SJCRH30 (cell line): ENCODE results near the gene NUDT12. TPM values are rescaled to one million over a fixed set of nuclear protein-coding genes. Genes with fewer than 3 reads are reported as not detected.

Experiments
- DNase-seq, 2 experiments: peaks; one replicate each; pipeline ENCODE4 v3.0.0-alpha.2; 2015 to 2020
- H3K27ac ChIP-seq: fragments of 250-450 bp; sonication (Bioruptor Pico); 2 replicates; pipeline ENCODE4 v1.5.1; 2020; ENCODE audit warnings: mild to moderate bottlenecking, moderate library complexity
- H3K27me3 ChIP-seq: fragments of 250-450 bp; sonication (Bioruptor Pico); 2 replicates; pipeline ENCODE4 v1.5.1; 2020; ENCODE audit warnings: mild to moderate bottlenecking, moderate library complexity
- H3K36me3 ChIP-seq: fragments of 250-450 bp; sonication (Bioruptor Pico); 2 replicates; pipeline ENCODE4 v1.5.1; 2020; ENCODE audit warnings: mild to moderate bottlenecking, moderate library complexity
- H3K4me1 ChIP-seq: fragments of 250-450 bp; sonication (Bioruptor Pico); 2 replicates; pipeline ENCODE4 v1.5.1; 2020; ENCODE audit warnings: mild to moderate bottlenecking, moderate library complexity
- H3K4me3 ChIP-seq: fragments of 250-450 bp; sonication (Bioruptor Pico); 2 replicates; pipeline ENCODE4 v1.5.1; 2020; ENCODE audit warnings: mild to moderate bottlenecking, moderate library complexity
- H3K9me3 ChIP-seq: fragments of 250-450 bp; sonication (Bioruptor Pico); replicated peaks from 2 replicates; pipeline ENCODE4 v1.5.1; 2020; ENCODE audit warnings: mild to moderate bottlenecking, moderate library complexity
- total RNA-seq: library from RNA; depleted of rRNA; stranded (reverse); fragments of >200 nt; shearing (Covaris generic); gene quantifications from 2 replicates; pipeline ENCODE4 v1.2.3, GENCODE V29; 2014

Gene NUDT12
- total RNA-seq, 1 experiment from 2014 or later: 12.0 TPM

DNA sequence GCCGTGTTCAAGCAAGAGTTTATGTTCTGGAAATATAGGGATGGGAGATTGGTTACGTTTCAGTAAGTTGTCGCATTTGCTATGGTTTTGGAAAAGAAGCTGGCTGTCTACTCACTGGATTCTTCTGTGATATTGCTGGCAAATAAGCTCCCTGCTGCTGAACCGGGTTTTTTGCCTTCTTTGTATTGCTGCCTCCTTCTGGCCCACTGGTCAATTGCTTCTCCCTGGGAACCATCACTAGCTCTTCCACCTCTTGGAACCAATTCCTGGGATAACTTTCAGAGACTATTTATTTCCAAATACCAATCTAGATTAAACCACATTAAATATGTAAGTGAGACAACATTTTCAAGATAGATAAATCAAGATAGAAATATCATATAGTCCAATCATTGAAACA, 43.0 kb downstream of the NUDT12 start:
- Histone ChIP-seq H3K27me3 (no peaks in the 10 kb centered on the region), H3K9me3 (no peaks in the 10 kb centered on the region), H3K36me3 (no peaks in the 10 kb centered on the region), H3K4me1 (no peaks in the 10 kb centered on the region), H3K4me3 (no peak overlapping the region), H3K27ac (no peak overlapping the region)
- peak in 1 of 2 experiments; percentile 31 for DNase-seq

DNA sequence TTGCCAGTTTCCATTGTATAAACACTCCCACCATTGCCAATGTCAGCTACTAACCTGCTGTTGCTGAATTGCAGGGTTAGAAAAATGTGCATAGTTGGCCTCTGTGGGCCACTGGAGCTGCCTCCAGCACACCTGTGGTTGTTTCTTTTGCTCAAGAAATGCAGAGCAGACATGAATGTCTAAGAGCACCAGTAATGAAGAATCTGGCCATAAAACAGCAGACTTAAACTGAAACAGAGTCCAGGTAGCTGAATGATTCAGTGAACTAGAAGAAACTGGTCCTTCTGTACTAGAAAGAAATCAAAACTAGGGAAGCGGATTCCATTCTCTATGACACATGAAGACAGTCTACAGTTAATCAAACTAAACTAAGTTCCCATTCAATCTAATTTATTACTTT, 48.2 kb downstream of the NUDT12 start:
- Histone ChIP-seq H3K36me3 (no peaks in the 10 kb centered on the region), H3K27me3 (no peaks in the 10 kb centered on the region), H3K4me3 (no peak overlapping the region), H3K27ac (no peak overlapping the region), H3K4me1 (no peaks in the 10 kb centered on the region), H3K9me3 (no peaks in the 10 kb centered on the region)
- no peak for DNase-seq

DNA sequence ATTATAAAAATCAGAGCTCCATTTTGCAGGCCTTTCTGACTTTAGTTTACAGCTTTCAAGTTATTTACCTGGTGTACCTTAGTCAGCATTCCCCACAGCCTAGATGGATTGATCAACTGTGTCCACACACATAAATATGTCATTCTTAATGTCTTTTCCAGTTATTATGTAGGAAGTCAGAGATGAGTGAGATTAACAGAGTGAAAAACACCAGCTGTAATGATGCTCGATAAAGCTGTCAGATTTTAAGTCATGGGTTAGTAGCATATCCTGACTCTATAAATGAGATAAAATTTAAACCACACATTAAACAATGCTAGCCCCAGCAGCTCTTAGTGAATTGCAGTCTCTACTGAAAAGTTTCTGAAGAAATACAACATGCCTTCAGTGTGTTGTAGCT, 48.9 kb downstream of the NUDT12 start:
- Histone ChIP-seq H3K27ac (no peak overlapping the region), H3K27me3 (no peaks in the 10 kb centered on the region), H3K4me3 (no peak overlapping the region), H3K9me3 (no peaks in the 10 kb centered on the region), H3K36me3 (no peaks in the 10 kb centered on the region), H3K4me1 (no peaks in the 10 kb centered on the region)
- no peak for DNase-seq

DNA sequence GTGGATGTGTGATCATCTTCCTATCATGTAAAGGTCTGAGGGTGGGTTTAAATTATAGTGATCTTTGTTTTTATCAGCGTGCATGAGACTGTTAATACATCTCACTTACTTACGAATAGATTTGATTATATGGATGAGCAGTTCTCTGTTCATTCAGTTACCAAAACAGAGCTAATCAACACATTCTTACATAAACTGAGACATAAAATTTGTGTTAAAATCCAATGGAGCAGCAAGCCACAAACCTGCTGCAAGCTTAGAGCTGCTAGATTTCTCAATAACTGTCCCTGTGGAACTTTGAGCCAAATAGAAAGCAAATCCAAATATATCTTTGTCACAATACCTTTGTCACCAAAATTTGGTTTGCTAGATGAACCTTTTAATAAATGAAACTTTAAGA, 50.1 kb downstream of the NUDT12 start:
- no peak overlapping the region for H3K27ac ChIP-seq
- no peaks in the 10 kb centered on the region for H3K9me3 ChIP-seq
- H3K4me3 ChIP-seq: no peak overlapping the region
- no peak for DNase-seq
- no peaks in the 10 kb centered on the region for H3K27me3 ChIP-seq
- no peaks in the 10 kb centered on the region for H3K36me3 ChIP-seq
- H3K4me1 ChIP-seq: no peaks in the 10 kb centered on the region

- DNase-seq: no peak
- no peak overlapping the region for H3K4me3 ChIP-seq
- no peaks in the 10 kb centered on the region for H3K27me3 ChIP-seq
- H3K4me1 ChIP-seq: no peaks in the 10 kb centered on the region
- no peaks in the 10 kb centered on the region; the same call in 1 of the 2 replicates for H3K9me3 ChIP-seq
- H3K36me3 ChIP-seq: no peaks in the 10 kb centered on the region
- no peak overlapping the region for H3K27ac ChIP-seq
Measured at GRCh38 chr5:103511554-103511885, 51.1 kb downstream of the NUDT12 start.

DNA sequence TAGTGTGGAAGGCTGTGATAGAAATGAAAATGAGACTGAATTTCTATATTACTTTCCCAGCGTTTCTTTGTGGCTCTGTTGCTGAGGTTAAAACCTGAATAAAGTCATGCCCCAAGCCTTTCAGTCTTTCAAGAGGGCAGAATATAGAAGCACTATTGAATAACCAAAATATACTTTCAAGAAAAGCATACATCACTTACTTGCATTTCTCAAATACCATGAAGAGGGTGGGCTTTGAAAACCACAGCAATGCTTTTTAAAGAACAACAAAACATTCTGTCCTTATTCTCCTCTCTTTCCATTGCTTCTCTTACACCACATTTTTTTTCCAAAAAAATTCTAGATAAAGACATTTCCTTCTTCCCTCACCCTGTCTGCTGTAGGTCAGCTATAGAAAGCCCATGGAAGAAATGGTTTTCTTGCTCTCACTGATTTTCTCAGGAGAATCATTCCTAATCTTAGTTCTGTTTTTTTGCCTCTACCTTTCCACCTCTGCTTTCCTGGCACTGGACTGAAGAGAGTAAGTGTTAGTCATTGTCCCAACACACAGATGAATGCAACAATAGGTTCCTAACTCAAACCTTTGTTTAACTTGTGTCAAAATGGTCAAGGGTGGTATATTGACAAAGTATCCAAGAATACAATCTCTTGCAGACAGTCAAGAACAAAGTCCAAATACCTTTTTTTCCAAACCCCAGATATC, 51.6 kb downstream of the NUDT12 start:
- Histone ChIP-seq H3K9me3 (no peaks in the 10 kb centered on the region; the same call in 1 of the 2 replicates), H3K27ac (no peak overlapping the region), H3K4me1 (no peaks in the 10 kb centered on the region), H3K27me3 (no peaks in the 10 kb centered on the region), H3K4me3 (no peak overlapping the region), H3K36me3 (no peaks in the 10 kb centered on the region)
- no peak for DNase-seq

GRCh38 chr5:103505581-103506305, 56.8 kb downstream of the NUDT12 start:
- H3K4me1 ChIP-seq: no peaks in the 10 kb centered on the region
- no peak overlapping the region for H3K4me3 ChIP-seq
- H3K9me3 ChIP-seq: no peaks in the 10 kb centered on the region; the same call in 1 of the 2 replicates
- DNase-seq: no peak
- H3K36me3 ChIP-seq: no peaks in the 10 kb centered on the region
- H3K27me3 ChIP-seq: no peaks in the 10 kb centered on the region
- no peak overlapping the region for H3K27ac ChIP-seq

GRCh38 chr5:103503066-103503465, 59.5 kb downstream of the NUDT12 start:
- Histone ChIP-seq H3K9me3 (no peaks in the 10 kb centered on the region; the same call in 1 of the 2 replicates), H3K4me3 (no peak overlapping the region), H3K4me1 (no peaks in the 10 kb centered on the region), H3K36me3 (no peaks in the 10 kb centered on the region), H3K27me3 (no peaks in the 10 kb centered on the region), H3K27ac (no peak overlapping the region)
- no peak for DNase-seq

DNA sequence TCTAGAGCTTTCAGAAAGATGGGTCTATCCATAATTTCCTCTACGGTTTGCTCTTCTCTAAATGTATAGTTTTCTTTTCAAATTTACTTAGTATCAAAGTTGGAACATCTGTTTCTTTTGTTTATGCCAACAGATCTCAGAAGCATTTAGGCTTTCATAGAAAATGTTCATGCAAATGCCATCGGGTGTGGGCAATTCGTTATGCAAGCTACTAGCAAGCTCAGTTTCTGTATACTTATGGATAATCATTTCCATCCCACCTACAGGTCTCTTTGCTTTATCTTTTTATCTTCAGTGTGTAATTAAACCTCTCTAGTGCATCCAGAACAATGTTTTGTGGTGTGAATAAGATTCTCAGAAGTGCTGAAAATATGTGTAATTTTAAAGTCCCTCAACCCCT, 59.9 kb downstream of the NUDT12 start:
- DNase-seq: no peak
- Histone ChIP-seq H3K9me3 (no peaks in the 10 kb centered on the region; the same call in 1 of the 2 replicates), H3K36me3 (no peaks in the 10 kb centered on the region), H3K4me3 (no peak overlapping the region), H3K27me3 (no peaks in the 10 kb centered on the region), H3K4me1 (no peaks in the 10 kb centered on the region), H3K27ac (no peak overlapping the region)
